ENCODE measurements around the gene BCKDHA. TPM values are rescaled to one million over a fixed set of nuclear protein-coding genes. Genes with fewer than 3 reads are reported as not detected.
"Not testable (repeated sequence)": the region's sequence is repeated elsewhere in the genome, so short reads cannot be mapped to it uniquely, and the experiment has no call there.

BCKDHA gene
- polyA plus RNA-seq, 1 donor: 35.2 TPM

- no peak for DNase-seq
Observed at GRCh38 chr19:41407271-41407670, 9.7 kb downstream of the BCKDHA start.

- no peak for DNase-seq
Observed at GRCh38 chr19:41408256-41408655, 10.6 kb downstream of the BCKDHA start.

- DNase-seq: not testable (repeated sequence)
Observed at GRCh38 chr19:41408846-41409245, 11.2 kb downstream of the BCKDHA start.

GRCh38 chr19:41409288-41409687, 11.7 kb downstream of the BCKDHA start:
- no peak for DNase-seq

- no peak for DNase-seq
Observed at GRCh38 chr19:41410336-41411054, 12.9 kb downstream of the BCKDHA start.

GRCh38 chr19:41411100-41411967, 13.7 kb downstream of the BCKDHA start:
- no peak for DNase-seq

- DNase-seq: no peak
Observed at GRCh38 chr19:41411968-41412265, 14.3 kb downstream of the BCKDHA start.

- no peak for DNase-seq
Observed at GRCh38 chr19:41412953-41413352, 15.3 kb downstream of the BCKDHA start.

- DNase-seq: no peak
Observed at GRCh38 chr19:41413947-41414346, 16.3 kb downstream of the BCKDHA start.

GRCh38 chr19:41414461-41414860, 16.8 kb downstream of the BCKDHA start:
- no peak for DNase-seq

- DNase-seq: no peak
Observed at GRCh38 chr19:41415154-41415571, 17.5 kb downstream of the BCKDHA start.

- no peak for DNase-seq
Observed at GRCh38 chr19:41416194-41416674, 18.6 kb downstream of the BCKDHA start.

GRCh38 chr19:41420101-41420880, 22.7 kb downstream of the BCKDHA start:
- DNase-seq: no peak

GRCh38 chr19:41421314-41421713, 23.7 kb downstream of the BCKDHA start:
- no peak for DNase-seq

GRCh38 chr19:41421973-41422372, 24.4 kb downstream of the BCKDHA start:
- DNase-seq: no peak

- no peak for DNase-seq
Observed at GRCh38 chr19:41422456-41422855, 24.8 kb downstream of the BCKDHA start.

GRCh38 chr19:41422955-41423354, 25.3 kb downstream of the BCKDHA start:
- no peak for DNase-seq

GRCh38 chr19:41424335-41425173, 26.9 kb downstream of the BCKDHA start:
- no peak for DNase-seq

- no peak for DNase-seq
Observed at GRCh38 chr19:41425174-41426115, 27.8 kb downstream of the BCKDHA start.

GRCh38 chr19:41426116-41426841, 28.7 kb downstream of the BCKDHA start:
- no peak for DNase-seq
